ENCODE measurements around the gene ZCCHC10.
"Not testable (repeated sequence)": the region's sequence is repeated elsewhere in the genome, so short reads cannot be mapped to it uniquely, and the experiment has no call there.

The ZCCHC10 gene

DNA sequence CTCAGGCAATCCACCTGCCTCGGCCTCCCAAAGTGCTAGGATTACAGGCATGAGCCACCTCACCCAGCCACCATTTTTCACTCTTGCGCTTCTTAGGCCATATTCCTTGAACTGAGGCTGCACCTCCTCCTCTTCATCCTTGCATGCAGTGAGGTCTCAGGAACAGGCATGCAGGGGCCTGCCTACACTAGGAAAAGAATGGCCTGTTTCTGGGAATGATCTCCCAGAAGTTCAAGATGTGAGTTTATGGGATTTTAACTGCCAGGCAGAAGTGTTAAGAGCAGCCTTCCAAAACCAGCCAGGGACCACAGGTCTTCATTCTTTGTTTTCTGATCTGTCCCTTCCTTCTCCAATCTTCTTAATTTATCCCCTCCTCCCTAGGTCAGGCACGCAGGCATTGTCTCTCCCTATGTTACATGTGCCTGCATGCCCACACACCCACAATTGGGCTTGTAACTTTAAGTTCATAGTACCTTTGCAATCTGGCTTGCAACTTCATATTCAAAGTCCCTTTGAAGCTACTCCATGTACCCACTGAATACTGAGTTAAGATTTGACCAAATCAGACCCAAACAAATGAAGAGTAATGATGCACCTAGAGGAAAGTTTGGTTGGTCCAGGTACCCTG lies 14.9 kb upstream of the ZCCHC10 start:
- no peak for DNase-seq

GRCh38 chr5:133036677-133037076 lies 10.3 kb upstream of the ZCCHC10 start:
- DNase-seq, result not testable (repeated sequence)

GRCh38 chr5:133035224-133035623 lies 8.9 kb upstream of the ZCCHC10 start:
- no peak for DNase-seq

DNA sequence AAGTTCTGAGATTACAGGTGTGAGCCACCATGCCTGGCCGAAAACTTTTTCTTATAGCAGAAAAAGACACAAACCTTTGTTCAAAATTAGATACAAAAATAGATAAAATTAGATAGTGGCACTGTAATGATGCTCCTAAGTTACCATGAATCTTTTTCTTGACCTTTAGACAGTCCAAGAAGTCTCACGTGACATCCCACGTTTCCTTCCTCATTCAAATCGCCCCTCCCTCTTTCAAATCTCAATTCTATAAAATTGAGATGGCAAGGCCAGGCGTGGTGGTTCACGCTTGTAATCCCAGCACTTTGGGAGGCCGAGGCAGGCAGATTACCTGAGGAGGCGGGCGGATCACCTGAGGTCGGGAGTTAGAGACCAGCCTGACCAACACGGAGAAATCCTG lies 7.7 kb upstream of the ZCCHC10 start:
- no peak for DNase-seq

GRCh38 chr5:133032852-133033742 lies 6.7 kb upstream of the ZCCHC10 start:
- no peak for DNase-seq

DNA sequence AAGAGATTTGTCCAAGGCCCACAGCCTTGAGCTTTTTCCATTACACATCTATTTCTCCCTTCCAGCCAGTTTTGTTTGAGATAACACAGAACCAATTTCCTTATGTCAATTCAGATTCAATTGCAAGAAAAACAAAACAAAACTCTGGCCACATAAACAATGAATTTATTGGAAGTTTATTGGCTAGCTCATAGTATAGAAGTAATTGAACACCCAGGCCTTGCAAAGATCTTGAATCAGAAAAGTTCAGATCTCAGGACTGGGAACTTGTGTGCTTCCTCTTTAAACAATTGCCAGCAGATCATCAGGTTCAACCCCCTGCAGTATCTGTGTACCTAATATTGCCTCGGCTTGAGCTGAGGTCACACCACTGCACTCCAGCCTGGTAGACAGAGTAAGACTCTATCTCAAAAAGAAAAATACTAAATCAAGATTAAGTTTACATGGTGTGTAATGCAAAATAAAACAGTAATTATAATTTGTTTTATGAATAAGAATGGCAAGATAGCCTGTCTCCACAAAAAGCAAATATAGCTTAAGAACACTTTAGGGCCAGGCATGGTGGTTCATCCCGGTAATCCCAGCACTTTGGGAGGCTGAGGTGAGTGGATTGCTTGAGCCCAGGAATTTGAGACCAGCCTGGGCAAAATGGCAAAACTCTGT lies 4.1 kb upstream of the ZCCHC10 start:
- DNase-seq, result no peak

DNA sequence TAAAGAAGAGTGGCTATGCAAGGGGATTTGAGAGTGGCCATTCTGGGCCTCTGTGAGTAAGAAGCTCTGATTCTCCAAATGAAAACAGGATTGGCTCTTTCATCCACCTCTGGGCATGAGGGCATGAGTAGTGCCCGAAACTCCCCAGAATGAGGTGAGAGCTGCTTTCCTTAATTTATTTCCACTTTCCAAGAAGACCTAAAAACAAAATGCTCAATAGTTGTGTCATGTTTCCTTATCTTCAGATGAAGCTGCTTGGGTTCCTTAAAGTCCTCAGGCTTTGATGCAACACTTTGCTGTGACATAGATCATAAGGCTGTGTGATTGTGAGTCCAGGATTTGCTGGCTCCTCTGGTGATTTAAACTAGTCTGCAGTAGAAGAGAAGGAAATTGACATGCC lies 3.1 kb upstream of the ZCCHC10 start:
- DNase-seq, result no peak

DNA sequence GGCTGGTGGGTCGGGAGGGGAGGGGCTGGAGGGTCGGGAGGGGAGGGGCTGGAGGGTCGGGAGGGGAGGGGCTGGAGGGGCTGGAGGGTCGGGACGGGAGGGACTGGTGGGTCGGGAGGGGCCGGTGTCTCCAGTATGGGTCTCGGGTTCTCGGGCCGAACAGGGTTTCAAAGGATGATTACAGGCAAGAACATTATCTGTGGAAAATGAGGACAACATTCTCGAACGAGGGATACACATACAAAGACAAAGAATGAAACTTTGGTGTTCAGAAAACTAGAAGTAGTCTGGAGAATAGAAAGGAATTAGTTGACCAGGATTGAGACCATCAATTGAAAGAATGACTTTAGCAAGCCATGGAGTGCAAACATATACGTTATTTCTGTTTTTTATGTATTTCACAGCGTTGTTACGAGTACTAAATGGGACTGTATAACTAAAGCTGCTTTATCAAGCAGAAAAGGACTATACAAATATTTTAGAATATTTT lies 360 bp upstream of the ZCCHC10 start:
- no peak for DNase-seq

- not testable (repeated sequence) for DNase-seq
Measured at GRCh38 chr5:133019471-133019870, 6.9 kb downstream of the ZCCHC10 start.

- no peak for DNase-seq
Measured at GRCh38 chr5:133017964-133018363, 8.4 kb downstream of the ZCCHC10 start.

DNA sequence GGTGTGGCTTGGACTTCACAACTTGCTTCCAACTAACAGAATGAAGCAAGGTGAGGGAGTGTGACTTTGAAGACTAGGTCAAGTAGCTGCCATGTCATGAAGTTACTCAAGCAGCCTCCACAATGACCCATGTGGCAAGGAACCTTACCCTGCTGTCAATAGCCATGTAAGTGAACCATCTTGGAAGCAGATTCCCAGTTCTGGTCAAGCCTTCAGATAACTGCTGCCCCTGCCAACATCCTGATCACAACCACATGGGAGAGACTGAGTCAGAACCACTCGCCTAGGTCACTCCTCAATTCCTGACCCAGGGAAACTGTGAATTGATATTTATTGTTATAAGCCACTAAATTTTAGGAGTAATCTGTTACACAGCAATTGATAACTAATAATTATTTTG lies 10.9 kb downstream of the ZCCHC10 start:
- DNase-seq, result no peak

GRCh38 chr5:133008455-133008854 lies 17.9 kb downstream of the ZCCHC10 start:
- not testable (repeated sequence) for DNase-seq

- no peak for DNase-seq
Measured at GRCh38 chr5:133006653-133007052, 19.7 kb downstream of the ZCCHC10 start.

DNA sequence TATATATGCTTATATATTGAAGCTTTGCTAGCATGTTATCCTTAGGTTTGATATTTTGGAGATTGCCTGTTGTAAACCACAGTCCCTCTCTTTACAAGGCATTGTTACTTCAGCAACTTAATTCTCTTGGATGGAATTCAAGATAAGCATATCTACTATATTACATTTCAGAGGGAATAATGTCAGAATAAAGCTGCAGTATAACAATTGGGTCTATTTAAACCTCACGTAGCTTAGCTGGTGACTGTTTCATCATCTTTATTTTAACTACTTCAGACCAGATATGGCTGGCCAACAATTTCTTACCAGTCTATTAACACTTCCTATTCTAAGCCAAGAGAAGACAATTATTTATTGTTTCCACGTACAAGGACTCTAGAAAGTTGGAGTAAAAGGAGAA lies 27.1 kb downstream of the ZCCHC10 start:
- no peak for DNase-seq

DNA sequence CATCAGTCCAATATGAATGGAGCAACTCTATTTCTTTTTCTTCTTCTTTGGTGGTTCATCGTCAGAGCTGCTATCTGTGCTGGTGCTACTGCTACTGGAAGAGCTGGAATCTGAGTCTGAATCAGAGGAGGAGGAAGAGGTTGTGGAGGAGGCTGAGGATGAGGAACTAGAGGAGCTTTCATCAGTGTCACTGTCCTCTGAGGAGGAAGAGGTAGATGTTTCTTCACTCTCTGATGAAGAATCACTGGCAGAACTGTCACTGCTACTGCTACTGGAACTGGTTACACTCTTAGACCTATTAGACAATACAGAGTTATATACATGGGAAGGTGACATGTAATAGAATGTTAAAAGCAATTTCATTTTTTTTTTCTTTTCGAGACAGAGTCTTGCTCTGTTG lies 27.8 kb downstream of the ZCCHC10 start:
- DNase-seq, result no peak

GRCh38 chr5:132996307-132996706 lies 30.0 kb downstream of the ZCCHC10 start:
- DNase-seq, result no peak

GRCh38 chr5:132987531-132988408 lies 38.6 kb downstream of the ZCCHC10 start:
- no peak for DNase-seq

DNA sequence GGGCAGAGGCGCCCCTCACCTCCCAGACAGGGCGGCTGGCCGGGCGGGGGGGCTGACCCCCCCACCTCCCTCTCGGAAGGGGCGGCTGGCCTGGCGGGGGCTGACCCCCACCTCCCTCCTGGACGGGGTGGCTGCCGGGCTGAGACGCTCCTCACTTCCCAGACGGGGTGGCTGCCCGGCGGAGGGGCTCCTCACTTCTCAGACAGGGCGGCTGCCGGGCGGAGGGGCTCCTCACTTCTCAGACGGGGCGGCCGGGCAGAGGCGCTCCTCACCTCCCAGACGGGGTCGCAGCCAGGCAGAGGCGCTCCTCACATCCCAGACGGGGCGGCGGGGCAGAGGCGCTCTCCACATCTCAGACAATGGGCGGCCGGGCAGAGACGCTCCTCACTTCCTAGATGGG lies 43.4 kb downstream of the ZCCHC10 start:
- DNase-seq, result not testable (repeated sequence)

- no peak for DNase-seq
Measured at GRCh38 chr5:132981288-132981687, 45.1 kb downstream of the ZCCHC10 start.

- no peak for DNase-seq
Measured at GRCh38 chr5:132979976-132980375, 46.4 kb downstream of the ZCCHC10 start.

GRCh38 chr5:132979367-132979940 lies 46.9 kb downstream of the ZCCHC10 start:
- no peak for DNase-seq

- DNase-seq, result no peak
Measured at GRCh38 chr5:132976852-132977251, 49.5 kb downstream of the ZCCHC10 start.
